Stimulated activated CD4-positive, alpha-beta T cell treated with anti-CD3 and anti-CD28 coated beads, Interleukin-12 subunit alpha, Interleukin-12 subunit beta, amount 100 ng/mL, for 24 hours (primary cell): ENCODE data around the gene HOXB6.

Experiments
- DNase-seq, 2 experiments: peaks; one replicate each; pipeline ENCODE4 v3.0.0-alpha.2; 2020; ENCODE audit warnings: low read depth in 2 of 2

The HOXB6 gene

GRCh38 chr17:48594538-48595277 is 10.1 kb downstream of the HOXB6 start:
- DNase-seq, result no peak

- peak; percentile 54 to 76 for DNase-seq
These were observed 10.8 kb downstream of the HOXB6 start for GRCh38 chr17:48593840-48594537.

GRCh38 chr17:48593126-48593829 is 11.5 kb downstream of the HOXB6 start, which contains the start of gene HOXB5:
TSS of gene HOXB5 (minus strand) at chr17:48593779. CDS start at chr17:48593682, 97 bp downstream.
- no peak for DNase-seq

- no peak for DNase-seq
These were observed 12.2 kb downstream of the HOXB6 start for GRCh38 chr17:48592577-48592976.

GRCh38 chr17:48592057-48592514 is 12.7 kb downstream of the HOXB6 start:
- no peak for DNase-seq

GRCh38 chr17:48591255-48592056 is 13.3 kb downstream of the HOXB6 start:
- DNase-seq, result no peak

GRCh38 chr17:48590607-48591161 is 14.1 kb downstream of the HOXB6 start:
- no peak for DNase-seq

- no peak for DNase-seq
These were observed 14.8 kb downstream of the HOXB6 start, which contains the start of gene HOXB3 for GRCh38 chr17:48589831-48590606. TSS of gene HOXB3 (minus strand) at chr17:48590241. CDS start at chr17:48552474, 37,767 bp downstream.

GRCh38 chr17:48589060-48589830 is 15.5 kb downstream of the HOXB6 start:
- DNase-seq, result no peak

GRCh38 chr17:48588528-48588927 is 16.3 kb downstream of the HOXB6 start:
- DNase-seq, result no peak

- no peak for DNase-seq
These were observed 16.7 kb downstream of the HOXB6 start for GRCh38 chr17:48588074-48588415.

- no peak for DNase-seq
These were observed 17.3 kb downstream of the HOXB6 start for GRCh38 chr17:48587276-48588073.

GRCh38 chr17:48586355-48587258 is 18.2 kb downstream of the HOXB6 start:
- DNase-seq, result no peak

- no peak for DNase-seq
These were observed 20.5 kb downstream of the HOXB6 start for GRCh38 chr17:48584223-48584741.

GRCh38 chr17:48583708-48584222 is 21.0 kb downstream of the HOXB6 start:
- no peak for DNase-seq

- no peak for DNase-seq
These were observed 22.1 kb downstream of the HOXB6 start for GRCh38 chr17:48582750-48583069.

- DNase-seq, result no peak
These were observed 24.8 kb downstream of the HOXB6 start for GRCh38 chr17:48579760-48580554.
